Ascending aorta (tissue), 2 donors: Measurements from ENCODE around the gene TEF. TPM values are rescaled to one million over a fixed set of nuclear protein-coding genes. Genes with fewer than 3 reads are reported as not detected.
A peak's percentile ranks its signal among the peaks of the same experiment; 100 is the strongest.

Source experiments
- DNase-seq, 2 donors: peaks; one replicate each; pipeline ENCODE4 v3.0.0-alpha.2; 2019; ENCODE audit warnings: low spot score in 2 of 2
- H3K27ac ChIP-seq, 2 donors: fragments of 200-600 bp; sonication (generic); one replicate each; pipeline ENCODE4 v1.5.1; 2016 to 2017; ENCODE audit warnings: mild to moderate bottlenecking in 1 of 2
- H3K27me3 ChIP-seq: fragments of 200-600 bp; sonication (generic); one replicate; pipeline ENCODE4 v1.5.1; 2017
- H3K36me3 ChIP-seq, 2 donors: fragments of 200-600 bp; sonication (generic); one replicate each; pipeline ENCODE4 v1.5.1; 2016
- H3K4me1 ChIP-seq, 2 donors: fragments of 200-600 bp; sonication (generic); one replicate each; pipeline ENCODE4 v1.5.1; 2016 to 2017; ENCODE audit warnings: mild to moderate bottlenecking in 1 of 2
- H3K4me3 ChIP-seq, 2 donors: fragments of 200-600 bp; sonication (generic); one replicate each; pipeline ENCODE4 v1.5.1; 2016 to 2017; ENCODE audit warnings: mild to moderate bottlenecking in 1 of 2
- H3K9me3 ChIP-seq, 2 donors: fragments of 200-600 bp; sonication (generic); one replicate each; pipeline ENCODE4 v1.5.1; 2016
- intact Hi-C: fragments of 100-400 bp; cut with DNase I; formaldehyde crosslinking; loops from one replicate; pipeline ENCODE4 v1.15.1; 2023
- total RNA-seq: library from RNA; depleted of rRNA; stranded (reverse); fragments of >200 nt; gene quantifications from one replicate; pipeline ENCODE4 v1.1.0, GENCODE V29; 2016
- TF ChIP-seq, protein P1 (sequence below), 3 experiments: fragments of 200-600 bp in 2 of 3; fragments of 450-650 bp in 1 of 3; sonication (generic) in 2 of 3; IDR thresholded peaks; one replicate each; pipeline ENCODE4 v1.5.1; 2016 to 2019; ENCODE audit warnings: antibody characterized with exemption in 3 of 3, mild to moderate bottlenecking in 1 of 3, moderate library complexity in 1 of 3

TEF gene
- total RNA-seq, 1 donor from 2014 or later = 20.2 TPM

DNA sequence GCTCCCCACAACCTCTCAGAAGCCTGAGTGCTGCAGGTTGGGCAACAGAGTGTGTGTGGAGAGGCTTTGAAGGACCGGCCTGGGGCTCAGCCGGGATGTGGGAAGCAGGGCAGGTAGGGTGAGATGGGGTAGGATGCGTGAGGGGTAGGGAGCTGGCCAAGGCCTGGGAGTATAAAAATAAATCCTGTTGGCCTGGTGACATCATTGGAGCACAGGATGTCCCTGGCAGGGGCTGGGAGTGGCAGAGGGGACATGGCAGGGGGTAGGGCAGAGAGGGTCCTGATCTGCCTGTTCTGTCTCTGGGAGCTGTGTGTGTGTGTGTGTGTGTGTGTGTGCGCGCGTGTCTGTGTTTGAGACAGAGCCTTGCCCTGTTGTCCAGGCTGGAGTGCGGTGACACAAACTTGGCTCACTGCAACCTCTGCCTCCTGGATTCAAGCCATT is 28.6 kb downstream of the TEF start:
- Histone ChIP-seq H3K27me3 (no peaks in the 10 kb centered on the region), H3K27ac (peak overlapping the region; percentile 96 to 99), H3K36me3 (no peaks in the 10 kb centered on the region), H3K4me1 (peaks cover 14 to 47% of the 10 kb centered on the region in 2 donors), H3K4me3 (no peak overlapping the region), H3K9me3 (no peaks in the 10 kb centered on the region)
- DNase-seq = peak; percentile 50 to 84
- intact Hi-C loops = loop anchor here (2.0 kb wide), 1 partner anchor 70 kb away; no protein-coding TSS in a partner anchor
- TF ChIP-seq, protein P1, sequence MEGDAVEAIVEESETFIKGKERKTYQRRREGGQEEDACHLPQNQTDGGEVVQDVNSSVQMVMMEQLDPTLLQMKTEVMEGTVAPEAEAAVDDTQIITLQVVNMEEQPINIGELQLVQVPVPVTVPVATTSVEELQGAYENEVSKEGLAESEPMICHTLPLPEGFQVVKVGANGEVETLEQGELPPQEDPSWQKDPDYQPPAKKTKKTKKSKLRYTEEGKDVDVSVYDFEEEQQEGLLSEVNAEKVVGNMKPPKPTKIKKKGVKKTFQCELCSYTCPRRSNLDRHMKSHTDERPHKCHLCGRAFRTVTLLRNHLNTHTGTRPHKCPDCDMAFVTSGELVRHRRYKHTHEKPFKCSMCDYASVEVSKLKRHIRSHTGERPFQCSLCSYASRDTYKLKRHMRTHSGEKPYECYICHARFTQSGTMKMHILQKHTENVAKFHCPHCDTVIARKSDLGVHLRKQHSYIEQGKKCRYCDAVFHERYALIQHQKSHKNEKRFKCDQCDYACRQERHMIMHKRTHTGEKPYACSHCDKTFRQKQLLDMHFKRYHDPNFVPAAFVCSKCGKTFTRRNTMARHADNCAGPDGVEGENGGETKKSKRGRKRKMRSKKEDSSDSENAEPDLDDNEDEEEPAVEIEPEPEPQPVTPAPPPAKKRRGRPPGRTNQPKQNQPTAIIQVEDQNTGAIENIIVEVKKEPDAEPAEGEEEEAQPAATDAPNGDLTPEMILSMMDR (IDR thresholded peaks at IDR 0.05) = no peak

DNA sequence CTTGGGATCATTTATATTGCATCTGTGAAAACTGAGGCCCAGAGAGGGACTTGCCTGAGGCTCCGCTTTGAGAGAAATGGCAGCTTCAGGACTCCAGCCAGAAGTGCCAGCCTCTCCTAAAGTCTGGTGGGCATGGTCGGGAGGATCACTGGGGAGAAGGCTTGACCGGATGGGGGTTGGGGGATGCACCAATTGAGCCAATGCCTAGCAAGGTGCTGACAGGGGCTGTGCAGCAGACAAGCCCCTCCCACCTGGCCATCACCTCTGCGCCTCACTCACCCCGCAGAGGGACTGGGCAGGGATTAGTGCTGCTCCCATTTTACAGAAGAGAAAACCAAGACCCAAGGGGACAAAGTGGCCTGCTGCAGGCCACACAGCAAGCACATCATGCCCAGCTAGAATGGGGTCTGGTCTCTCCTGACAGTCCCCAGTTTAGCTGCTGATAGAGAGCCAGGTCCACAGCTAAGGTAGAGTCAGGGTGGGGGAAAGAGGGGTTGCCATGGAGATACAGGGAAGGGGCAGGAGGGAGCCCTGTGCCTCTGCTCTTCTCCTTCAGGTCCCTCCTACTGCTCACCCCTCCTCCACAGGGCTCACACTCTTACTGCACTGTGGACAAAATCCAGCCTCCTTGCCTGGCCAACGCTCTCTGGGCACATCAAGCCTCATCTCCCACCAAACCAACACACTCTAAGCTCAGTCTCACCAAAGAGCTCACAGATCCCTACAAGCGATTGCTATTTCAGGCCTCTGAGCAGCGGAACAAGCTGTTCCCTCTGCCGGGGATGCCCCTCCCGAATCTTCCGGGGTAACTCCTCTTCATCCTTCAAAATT is 29.5 kb downstream of the TEF start:
- Histone ChIP-seq H3K4me3 (peak overlapping the region in 1 of 2 donors; percentile 16), H3K27ac (peak overlapping the region; percentile 96 to 99), H3K36me3 (no peaks in the 10 kb centered on the region), H3K27me3 (no peaks in the 10 kb centered on the region), H3K9me3 (no peaks in the 10 kb centered on the region), H3K4me1 (peaks cover 18 to 52% of the 10 kb centered on the region in 2 donors)
- DNase-seq = peak in 1 of 2 donors; percentile 77
- TF ChIP-seq, protein P1 (IDR thresholded peaks at IDR 0.05) = no peak
- intact Hi-C loops = loop anchor here (2.0 kb wide), 1 partner anchor 70 kb away; no protein-coding TSS in a partner anchor

DNA sequence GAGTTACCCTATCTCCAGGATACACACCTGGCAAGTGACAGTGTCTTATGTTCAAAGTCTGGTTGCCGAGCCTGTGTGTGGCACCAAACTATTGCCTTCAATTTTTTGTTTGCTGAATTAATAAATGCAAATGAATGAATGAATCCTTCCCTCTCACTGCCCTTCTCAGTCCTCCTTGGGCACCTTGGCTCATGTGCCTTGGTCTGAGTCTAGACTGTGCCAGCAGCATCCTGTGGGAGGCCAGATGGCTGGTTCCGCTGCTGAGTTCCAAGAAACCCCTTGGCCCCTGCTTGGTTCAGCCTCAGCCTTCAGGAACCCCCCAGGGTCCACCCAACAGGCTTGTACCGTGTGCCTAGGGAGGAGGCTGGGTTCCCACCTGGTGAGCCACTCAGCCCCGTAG is 33.8 kb downstream of the TEF start:
- Histone ChIP-seq H3K27me3 (no peaks in the 10 kb centered on the region), H3K27ac (peak overlapping the region; percentile 96 to 99), H3K4me1 (peaks cover 18 to 56% of the 10 kb centered on the region in 2 donors), H3K36me3 (no peaks in the 10 kb centered on the region), H3K9me3 (no peaks in the 10 kb centered on the region), H3K4me3 (peak overlapping the region in 1 of 2 donors; percentile 69)
- TF ChIP-seq, protein P1 (IDR thresholded peaks at IDR 0.05) = no peak
- DNase-seq = no peak
- intact Hi-C loops = no loop called here

DNA sequence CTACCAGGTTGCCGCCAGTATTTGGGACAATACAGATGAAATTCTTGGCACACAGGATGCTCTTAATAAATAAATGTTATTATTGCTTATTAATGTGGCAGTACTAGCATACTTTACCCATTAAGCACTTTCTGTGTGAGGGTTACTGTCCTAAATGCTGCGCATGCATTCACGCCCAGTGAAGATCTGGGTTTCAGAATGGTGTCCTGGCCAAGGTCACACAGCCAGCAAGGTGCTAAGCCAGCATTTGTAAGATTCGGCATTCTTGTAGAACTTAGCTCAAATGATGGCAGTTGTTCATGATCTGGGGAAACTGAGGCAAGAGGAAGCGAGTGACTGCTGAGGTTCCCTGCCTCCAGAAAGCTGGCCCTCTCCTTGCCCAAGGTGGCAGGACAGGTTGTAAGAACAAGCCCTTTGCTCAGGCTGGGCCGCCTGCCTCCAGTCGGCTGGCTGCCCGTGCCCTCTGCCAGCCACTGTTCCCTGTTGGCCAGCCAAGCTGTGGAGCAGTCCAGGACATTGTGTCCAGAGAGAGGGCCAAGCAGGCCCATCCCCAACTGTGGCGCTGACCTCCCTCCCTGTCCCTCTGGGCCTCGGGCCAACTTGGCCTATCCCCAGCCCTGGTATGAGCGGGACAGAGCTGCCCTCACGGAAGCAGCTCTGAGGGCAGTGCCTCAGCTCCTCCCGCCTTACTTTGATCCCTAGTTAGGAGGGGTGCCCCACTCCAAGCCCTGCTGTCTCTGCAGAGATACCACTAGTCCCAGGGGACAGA is 36.1 kb downstream of the TEF start:
- TF ChIP-seq, protein P1 (IDR thresholded peaks at IDR 0.05) = peak in 1 of 3 experiments; percentile 6
- Histone ChIP-seq H3K36me3 (no peaks in the 10 kb centered on the region), H3K4me1 (peaks cover 8 to 34% of the 10 kb centered on the region in 2 donors), H3K4me3 (peak overlapping the region; percentile 25 to 32), H3K27ac (peak overlapping the region; percentile 96 to 99), H3K27me3 (no peaks in the 10 kb centered on the region), H3K9me3 (no peaks in the 10 kb centered on the region)
- intact Hi-C loops = loop anchor here (1.0 to 2.0 kb wide), 3 partner anchors 14 to 51 kb away; partner anchors contain the start of genes ACO2 and PHF5A
- peak; percentile 85 to 98 for DNase-seq

DNA sequence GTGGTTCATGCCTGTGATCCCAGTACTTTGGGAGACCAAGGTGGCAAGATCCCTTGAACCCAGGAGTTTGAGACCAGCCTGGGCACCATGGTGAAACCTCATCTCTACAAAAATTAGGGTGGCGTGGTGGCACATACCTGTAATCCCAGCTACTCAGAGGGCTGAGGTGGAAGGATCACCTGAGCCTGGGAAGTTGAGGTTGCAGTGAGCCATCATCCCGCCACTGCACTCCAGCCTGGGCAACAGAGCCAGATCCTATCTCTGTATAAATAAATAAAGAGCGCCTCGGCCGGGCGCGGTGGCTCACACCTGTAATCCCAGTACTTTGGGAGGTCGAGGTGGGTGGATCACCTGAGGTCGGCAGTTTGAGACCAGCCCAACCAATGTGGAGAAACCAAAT is 37.0 kb downstream of the TEF start:
- Histone ChIP-seq H3K4me1 (peaks cover 6 to 29% of the 10 kb centered on the region in 2 donors), H3K9me3 (no peaks in the 10 kb centered on the region), H3K4me3 (no peak overlapping the region), H3K27ac (peak overlapping the region; percentile 96 to 99), H3K27me3 (no peaks in the 10 kb centered on the region), H3K36me3 (peaks cover 6 to 7% of the 10 kb centered on the region in 2 donors)
- intact Hi-C loops = loop anchor here (1.0 to 2.0 kb wide), 3 partner anchors 14 to 50 kb away; partner anchors contain the start of genes ACO2 and PHF5A
- DNase-seq = no peak
- TF ChIP-seq, protein P1 (IDR thresholded peaks at IDR 0.05) = no peak
